ENCODE measurements around the gene DIS3L2.

Gene DIS3L2

DNA sequence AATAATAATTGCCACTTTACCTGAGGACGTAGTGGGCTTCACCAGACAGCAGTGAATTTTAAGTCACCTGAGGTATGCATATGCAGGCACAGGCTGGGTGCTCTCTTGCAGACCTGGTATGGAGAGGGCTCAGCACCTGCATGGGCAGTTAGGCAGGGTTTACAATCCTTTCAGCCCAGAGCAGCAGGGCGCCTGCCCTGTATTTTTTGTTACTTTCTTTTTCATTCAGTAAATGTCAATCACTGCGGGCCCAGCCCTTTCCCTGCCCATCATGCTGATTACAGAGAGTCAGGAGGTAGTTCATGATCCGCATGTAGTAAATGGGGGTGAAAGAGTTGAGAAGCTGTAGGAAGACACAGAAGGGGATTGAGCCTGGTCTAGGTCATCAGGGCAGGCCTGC, 270.0 kb downstream of the DIS3L2 start:
- Histone ChIP-seq H3K36me3 (ENCODE audit: low read depth) (no peaks in the 10 kb centered on the region), H3K27ac (ENCODE audit: poor library complexity, severe bottlenecking) (no peak overlapping the region), H3K27me3 (ENCODE audit: insufficient read depth, poor library complexity, severe bottlenecking) (no peaks in the 10 kb centered on the region), H3K4me1 (ENCODE audit: insufficient read depth, poor library complexity, severe bottlenecking) (peaks cover 12% of the 10 kb centered on the region), H3K4me3 (ENCODE audit: severe bottlenecking) (no peak overlapping the region), H3K9me3 (ENCODE audit: severe bottlenecking) (no peaks in the 10 kb centered on the region)
- ATAC-seq (ENCODE audit: low read depth) (no peak), DNase-seq (ENCODE audit: low spot score) (no peak)
- TF ChIP-seq, protein P1, sequence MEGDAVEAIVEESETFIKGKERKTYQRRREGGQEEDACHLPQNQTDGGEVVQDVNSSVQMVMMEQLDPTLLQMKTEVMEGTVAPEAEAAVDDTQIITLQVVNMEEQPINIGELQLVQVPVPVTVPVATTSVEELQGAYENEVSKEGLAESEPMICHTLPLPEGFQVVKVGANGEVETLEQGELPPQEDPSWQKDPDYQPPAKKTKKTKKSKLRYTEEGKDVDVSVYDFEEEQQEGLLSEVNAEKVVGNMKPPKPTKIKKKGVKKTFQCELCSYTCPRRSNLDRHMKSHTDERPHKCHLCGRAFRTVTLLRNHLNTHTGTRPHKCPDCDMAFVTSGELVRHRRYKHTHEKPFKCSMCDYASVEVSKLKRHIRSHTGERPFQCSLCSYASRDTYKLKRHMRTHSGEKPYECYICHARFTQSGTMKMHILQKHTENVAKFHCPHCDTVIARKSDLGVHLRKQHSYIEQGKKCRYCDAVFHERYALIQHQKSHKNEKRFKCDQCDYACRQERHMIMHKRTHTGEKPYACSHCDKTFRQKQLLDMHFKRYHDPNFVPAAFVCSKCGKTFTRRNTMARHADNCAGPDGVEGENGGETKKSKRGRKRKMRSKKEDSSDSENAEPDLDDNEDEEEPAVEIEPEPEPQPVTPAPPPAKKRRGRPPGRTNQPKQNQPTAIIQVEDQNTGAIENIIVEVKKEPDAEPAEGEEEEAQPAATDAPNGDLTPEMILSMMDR (IDR thresholded peaks at IDR 0.05; ENCODE audit: poor library complexity, severe bottlenecking): no peak

DNA sequence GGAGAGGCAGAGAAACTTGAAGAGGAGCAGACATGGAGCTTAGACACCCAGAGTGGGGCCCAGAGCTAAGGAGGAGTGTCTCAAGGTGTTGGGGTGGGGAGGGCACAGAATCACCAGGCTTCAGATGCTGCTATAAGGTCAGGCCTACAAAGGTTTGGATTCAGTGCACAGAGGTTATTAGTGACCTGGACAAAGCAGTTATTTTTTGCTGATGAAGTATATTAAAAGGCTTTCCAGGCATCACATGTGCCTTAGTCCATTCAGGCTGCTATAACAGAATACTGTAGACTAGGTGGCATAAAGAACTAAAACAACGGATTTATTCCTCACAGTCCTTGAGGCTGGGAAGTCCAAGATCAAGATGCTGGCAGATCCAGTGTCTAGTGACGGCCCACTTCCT, 271.4 kb downstream of the DIS3L2 start:
- TF ChIP-seq, protein P1 (IDR thresholded peaks at IDR 0.05; ENCODE audit: poor library complexity, severe bottlenecking): no peak
- H3K4me3 ChIP-seq (ENCODE audit: severe bottlenecking): no peak overlapping the region
- DNase-seq (ENCODE audit: low spot score) (no peak), ATAC-seq (ENCODE audit: low read depth) (no peak)
- H3K27ac ChIP-seq (ENCODE audit: poor library complexity, severe bottlenecking): no peak overlapping the region
- H3K36me3 ChIP-seq (ENCODE audit: low read depth): no peaks in the 10 kb centered on the region
- peaks cover 17% of the 10 kb centered on the region for H3K4me1 ChIP-seq (ENCODE audit: insufficient read depth, poor library complexity, severe bottlenecking)
- H3K27me3 ChIP-seq (ENCODE audit: insufficient read depth, poor library complexity, severe bottlenecking): no peaks in the 10 kb centered on the region
- H3K9me3 ChIP-seq (ENCODE audit: severe bottlenecking): no peaks in the 10 kb centered on the region

DNA sequence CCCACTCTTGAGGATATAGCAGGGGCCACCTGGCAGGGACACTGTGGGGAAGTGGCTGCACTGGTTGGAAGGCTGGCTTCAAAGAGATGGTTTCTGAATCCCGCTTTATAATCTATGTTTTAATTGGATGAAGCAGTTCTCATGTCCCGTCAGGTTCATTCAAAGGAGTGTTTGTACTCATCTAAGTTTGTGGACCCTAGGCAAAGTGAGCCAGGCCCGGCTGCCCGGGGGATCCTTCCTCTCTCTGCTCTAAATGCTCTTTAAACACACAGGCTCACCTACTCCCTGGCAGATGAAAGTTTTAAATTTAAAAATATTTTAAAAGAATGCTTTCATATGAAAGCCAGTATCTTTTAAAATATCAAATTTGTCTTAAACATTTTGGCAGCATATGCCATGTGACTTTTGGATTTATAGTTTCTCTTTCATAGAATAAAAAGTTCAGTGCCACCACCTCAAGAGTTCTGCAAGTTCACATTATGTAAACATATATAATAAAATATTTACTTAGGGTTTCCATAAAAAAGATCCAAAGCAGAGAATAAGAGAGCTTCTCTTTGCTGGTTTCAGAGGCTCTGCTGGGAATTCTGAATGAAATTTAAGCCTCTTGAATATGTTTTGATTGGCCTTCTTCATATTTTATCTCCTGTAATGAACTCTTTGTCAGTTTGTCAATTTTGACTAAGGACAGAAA, 273.6 kb downstream of the DIS3L2 start:
- TF ChIP-seq, protein P1 (IDR thresholded peaks at IDR 0.05; ENCODE audit: poor library complexity, severe bottlenecking): no peak
- ATAC-seq (ENCODE audit: low read depth): no peak
- peaks cover 22% of the 10 kb centered on the region for H3K4me1 ChIP-seq (ENCODE audit: insufficient read depth, poor library complexity, severe bottlenecking)
- no peak for DNase-seq (ENCODE audit: low spot score)
- no peaks in the 10 kb centered on the region for H3K36me3 ChIP-seq (ENCODE audit: low read depth)
- H3K27ac ChIP-seq (ENCODE audit: poor library complexity, severe bottlenecking): no peak overlapping the region
- no peaks in the 10 kb centered on the region for H3K9me3 ChIP-seq (ENCODE audit: severe bottlenecking)
- H3K27me3 ChIP-seq (ENCODE audit: insufficient read depth, poor library complexity, severe bottlenecking): no peaks in the 10 kb centered on the region
- H3K4me3 ChIP-seq (ENCODE audit: severe bottlenecking): no peak overlapping the region

DNA sequence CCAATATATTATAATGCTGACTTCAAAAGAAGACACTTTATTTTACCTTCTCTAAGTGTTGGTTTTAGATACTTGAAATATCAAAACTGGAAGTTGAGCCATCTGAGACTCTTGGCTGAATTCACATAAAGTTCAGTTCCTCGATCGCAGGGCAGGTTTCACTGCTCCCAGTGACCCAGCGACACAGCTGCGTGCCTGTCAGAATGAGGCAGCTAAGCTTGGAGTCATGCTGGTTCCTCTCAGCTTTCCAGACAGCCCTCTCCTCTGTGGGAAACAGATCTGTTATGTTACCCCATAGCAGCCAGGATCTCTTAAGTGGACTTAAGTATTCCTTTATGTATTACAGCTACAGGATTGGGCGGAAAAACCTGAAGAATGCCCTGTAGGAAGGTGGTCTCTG, 274.2 kb downstream of the DIS3L2 start:
- H3K36me3 ChIP-seq (ENCODE audit: low read depth): no peaks in the 10 kb centered on the region
- no peak for ATAC-seq (ENCODE audit: low read depth)
- no peak overlapping the region for H3K27ac ChIP-seq (ENCODE audit: poor library complexity, severe bottlenecking)
- peaks cover 27% of the 10 kb centered on the region for H3K4me1 ChIP-seq (ENCODE audit: insufficient read depth, poor library complexity, severe bottlenecking)
- no peaks in the 10 kb centered on the region for H3K27me3 ChIP-seq (ENCODE audit: insufficient read depth, poor library complexity, severe bottlenecking)
- H3K4me3 ChIP-seq (ENCODE audit: severe bottlenecking): no peak overlapping the region
- no peak for DNase-seq (ENCODE audit: low spot score)
- TF ChIP-seq, protein P1 (IDR thresholded peaks at IDR 0.05; ENCODE audit: poor library complexity, severe bottlenecking): no peak
- H3K9me3 ChIP-seq (ENCODE audit: severe bottlenecking): no peaks in the 10 kb centered on the region

DNA sequence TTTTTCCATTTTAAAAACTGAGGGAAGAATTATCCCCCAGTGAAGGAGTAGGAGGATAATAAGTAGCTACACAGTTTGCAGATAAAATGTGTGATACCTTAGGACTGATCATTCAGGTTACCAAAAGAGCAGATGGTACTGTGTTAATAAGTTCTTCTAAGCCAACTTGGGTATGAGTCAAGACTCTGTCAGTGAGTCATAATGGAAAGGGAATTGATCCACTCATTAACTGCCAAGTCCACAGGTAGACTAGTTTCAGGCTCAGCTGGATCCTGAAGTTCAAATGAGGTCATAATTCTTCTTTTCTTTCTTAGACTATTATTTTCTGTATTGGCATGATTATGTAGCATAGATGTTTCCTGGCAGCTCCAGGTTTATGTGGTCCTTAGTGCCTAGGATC, 274.7 kb downstream of the DIS3L2 start:
- no peak overlapping the region for H3K27ac ChIP-seq (ENCODE audit: poor library complexity, severe bottlenecking)
- DNase-seq (ENCODE audit: low spot score): no peak

More for the DNA sequence above, 274.7 kb downstream of the DIS3L2 start:
- TF ChIP-seq, protein P1 (IDR thresholded peaks at IDR 0.05; ENCODE audit: poor library complexity, severe bottlenecking): no peak
- no peaks in the 10 kb centered on the region for H3K9me3 ChIP-seq (ENCODE audit: severe bottlenecking)
- no peak overlapping the region for H3K4me3 ChIP-seq (ENCODE audit: severe bottlenecking)
- H3K27me3 ChIP-seq (ENCODE audit: insufficient read depth, poor library complexity, severe bottlenecking): no peaks in the 10 kb centered on the region
- peaks cover 27% of the 10 kb centered on the region for H3K4me1 ChIP-seq (ENCODE audit: insufficient read depth, poor library complexity, severe bottlenecking)
- no peaks in the 10 kb centered on the region for H3K36me3 ChIP-seq (ENCODE audit: low read depth)
- peak; percentile 77 for ATAC-seq (ENCODE audit: low read depth)
